GM18873 (cell line): ENCODE data around the gene EEF1A2.

Experiments used
- ATAC-seq: cut with Tn5 transposase; IDR thresholded peaks from one replicate; pipeline ENCODE4 v1.9.1; 2021; ENCODE audit warnings: mild to moderate bottlenecking, moderate library complexity, moderate number of reproducible peaks; ENCODE audit not compliant: unreplicated experiment, low FRiP score

The EEF1A2 gene

DNA sequence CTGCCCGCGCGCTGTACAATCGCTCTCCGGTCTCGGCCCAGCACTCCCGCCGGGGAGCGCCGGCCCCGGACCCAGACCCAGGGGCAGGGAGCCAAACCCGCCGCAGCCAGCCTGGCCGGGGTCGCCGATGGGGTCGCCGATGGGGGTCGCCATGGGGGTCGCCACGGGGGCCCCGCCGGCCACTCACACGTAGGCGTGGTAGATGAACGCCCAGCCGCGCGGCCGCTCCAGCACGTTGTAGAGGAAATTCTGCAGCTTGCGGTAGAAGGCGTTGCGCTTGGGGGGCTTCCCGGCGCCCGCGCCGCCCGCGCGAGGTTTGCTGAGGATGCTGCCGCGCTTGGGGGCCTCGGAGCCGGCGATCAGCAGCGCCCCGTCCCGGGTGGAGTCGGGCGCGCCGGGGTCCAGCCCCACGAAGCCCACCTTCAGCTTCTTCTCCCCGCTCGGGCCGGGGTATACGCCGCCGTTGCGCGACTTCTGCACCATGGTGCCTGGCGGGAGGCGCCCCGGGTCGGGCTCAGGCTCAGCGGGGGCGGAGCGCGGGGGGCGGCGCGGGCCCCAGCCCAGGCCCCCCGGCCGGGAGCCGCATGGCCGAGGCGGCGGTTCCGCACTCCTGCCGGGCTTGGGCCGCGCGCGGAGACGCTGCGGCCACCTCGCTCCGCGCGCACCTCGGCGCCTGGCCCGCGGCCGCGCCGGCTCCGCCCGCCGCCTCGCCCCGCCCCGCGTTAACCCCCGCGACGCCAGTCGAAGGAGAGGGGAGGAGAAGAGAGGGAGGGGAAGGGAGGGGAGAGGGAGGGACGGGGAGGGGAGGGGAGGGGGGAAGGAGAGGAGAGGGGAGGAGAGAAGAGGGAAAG is 26.7 kb downstream of the EEF1A2 start, which contains the start of gene KCNQ2:
KCNQ2 (minus strand) TSS at position 675 of the 851 bp plus-strand sequence; CDS start at position 483, 192 bp downstream.
- ATAC-seq, result no peak

DNA sequence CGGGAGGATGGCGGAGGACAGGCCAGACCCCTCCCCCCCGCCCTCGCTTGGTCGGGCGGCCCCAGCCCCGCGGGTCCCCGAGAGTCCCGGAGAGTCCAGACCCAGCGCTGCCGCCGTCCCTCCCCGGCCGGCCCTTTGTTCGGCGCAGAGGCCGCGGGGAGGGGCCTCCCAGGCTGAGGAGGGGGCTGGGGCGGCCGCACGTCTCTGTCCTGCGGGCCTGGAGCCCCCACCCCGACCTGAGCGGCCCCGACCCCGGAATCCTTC is 27.2 kb downstream of the EEF1A2 start:
- no peak for ATAC-seq

DNA sequence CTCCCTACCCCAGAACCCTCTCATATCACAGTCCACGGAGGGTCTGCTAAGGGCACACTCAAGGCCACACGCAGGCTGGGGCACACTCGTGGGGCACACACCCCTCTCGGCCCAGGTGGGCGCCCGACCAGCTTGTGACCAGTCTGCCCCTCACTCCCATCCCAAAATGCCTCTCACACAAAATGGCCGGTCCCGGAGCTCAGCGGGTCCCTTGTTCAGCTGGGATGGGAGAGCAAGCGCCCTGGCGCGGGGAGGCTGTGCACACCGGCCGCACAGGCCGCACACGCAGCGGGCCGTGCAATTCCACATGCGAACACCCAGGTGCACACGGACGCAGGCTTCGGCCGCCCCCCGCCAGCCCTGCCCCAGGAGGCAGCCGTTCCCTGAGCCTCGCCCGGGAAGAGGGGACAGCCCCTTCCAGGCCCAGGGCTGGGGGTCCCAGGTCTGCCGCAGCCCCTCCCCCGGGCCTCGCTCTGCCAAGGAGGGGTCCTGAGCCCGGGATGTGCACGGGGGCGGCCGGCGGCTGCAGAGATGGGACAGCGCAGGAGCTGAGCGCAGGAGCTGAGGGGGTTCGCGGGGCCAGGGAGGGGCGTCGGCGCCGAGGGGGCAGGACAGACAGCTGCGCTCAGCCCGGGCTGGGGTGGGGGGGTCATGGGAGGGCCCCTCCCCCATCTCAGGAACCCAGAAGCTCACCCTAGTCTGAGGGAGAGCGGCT is 27.7 kb downstream of the EEF1A2 start:
- ATAC-seq, result no peak

DNA sequence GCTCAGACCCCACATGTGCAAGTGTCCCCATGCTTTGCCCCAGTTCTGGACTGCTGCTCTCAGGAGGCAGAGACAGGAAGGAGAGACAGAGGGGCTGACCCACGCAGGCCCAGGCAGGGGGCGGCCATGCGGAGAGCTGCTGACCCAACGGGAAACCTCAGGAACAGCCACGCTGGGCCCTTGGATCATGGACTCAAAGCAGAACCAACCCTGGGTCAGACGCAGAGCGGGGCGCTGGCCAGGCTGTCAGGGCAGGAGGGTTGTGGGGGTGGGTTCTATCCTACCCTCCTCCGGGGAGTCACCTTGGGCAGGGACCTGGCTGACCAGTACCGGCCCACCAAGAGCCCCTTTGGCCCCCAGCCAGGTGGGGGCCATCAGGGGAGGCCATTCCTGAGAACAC is 28.5 kb downstream of the EEF1A2 start:
- ATAC-seq, result no peak

DNA sequence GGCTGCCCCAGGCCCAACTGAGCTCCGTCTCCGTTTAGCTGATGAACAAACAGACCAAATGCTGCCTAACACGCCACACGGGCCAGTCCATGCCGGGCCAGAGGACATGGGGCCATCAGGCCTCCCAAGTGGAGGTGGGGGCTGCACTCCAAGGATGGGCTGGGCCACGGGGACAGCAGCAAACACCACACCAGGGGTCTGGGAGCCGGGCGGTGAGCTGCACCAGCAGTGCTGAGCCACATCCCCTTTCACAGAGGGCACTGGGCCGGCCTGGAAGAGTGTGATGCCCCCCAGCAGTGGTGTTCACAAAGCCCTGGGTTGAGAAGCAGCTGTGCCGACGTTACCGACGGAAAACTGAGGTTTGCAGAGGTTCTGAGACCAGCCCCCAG is 29.2 kb downstream of the EEF1A2 start:
- no peak for ATAC-seq

DNA sequence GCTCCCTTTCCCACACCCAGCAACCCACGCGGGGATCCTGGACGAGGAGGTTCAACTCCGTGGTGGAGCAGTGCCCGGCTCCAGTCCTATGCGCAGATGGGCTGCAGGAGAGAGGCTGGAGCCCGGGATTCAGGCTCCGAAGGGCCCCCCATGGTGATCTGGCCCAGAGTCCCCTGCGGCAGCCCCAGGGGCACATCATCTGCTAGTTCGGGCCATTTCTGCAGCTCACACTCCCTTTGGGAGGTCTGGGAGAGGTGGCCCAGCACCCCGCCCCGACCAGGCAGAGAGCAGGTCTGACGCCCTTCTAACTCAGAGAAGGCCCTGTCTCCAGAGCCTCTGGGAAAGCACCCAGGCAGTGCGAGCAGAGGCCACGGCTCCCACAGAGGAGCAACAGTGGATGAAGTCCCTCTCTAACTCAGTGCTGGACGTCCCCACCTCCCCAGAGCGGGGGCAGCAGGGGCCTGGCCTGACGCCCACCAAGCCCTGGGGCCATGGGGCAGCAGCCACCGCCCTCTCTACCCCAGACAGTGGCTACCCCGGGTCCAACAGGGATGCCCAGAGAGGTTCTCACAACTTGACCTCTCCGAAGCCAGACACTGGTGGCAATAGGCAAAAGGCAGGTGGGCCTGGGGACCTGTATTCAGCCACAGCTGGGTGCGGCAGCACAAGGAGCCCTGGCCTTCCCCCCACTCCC is 29.7 kb downstream of the EEF1A2 start:
- ATAC-seq, result no peak

DNA sequence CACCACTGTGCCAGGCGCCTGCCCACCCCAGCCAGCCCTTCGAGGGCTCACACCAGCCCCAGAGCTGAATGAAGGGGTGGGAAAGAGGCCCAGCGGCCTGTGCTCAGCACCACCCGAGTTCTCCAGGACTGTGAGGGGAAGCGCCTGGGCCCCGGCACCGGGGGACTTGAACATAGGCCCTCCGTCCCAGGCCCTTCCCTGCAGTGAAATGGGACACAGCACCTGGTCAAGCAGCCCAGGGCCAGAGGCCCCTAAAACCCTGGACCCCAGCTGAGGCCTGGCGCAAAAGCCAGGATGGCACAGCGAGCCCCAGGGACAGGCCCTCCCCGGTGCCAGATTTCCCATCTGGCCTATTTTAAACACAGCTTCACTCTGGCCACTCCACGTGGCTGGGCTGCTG is 30.5 kb downstream of the EEF1A2 start:
- ATAC-seq, result no peak

DNA sequence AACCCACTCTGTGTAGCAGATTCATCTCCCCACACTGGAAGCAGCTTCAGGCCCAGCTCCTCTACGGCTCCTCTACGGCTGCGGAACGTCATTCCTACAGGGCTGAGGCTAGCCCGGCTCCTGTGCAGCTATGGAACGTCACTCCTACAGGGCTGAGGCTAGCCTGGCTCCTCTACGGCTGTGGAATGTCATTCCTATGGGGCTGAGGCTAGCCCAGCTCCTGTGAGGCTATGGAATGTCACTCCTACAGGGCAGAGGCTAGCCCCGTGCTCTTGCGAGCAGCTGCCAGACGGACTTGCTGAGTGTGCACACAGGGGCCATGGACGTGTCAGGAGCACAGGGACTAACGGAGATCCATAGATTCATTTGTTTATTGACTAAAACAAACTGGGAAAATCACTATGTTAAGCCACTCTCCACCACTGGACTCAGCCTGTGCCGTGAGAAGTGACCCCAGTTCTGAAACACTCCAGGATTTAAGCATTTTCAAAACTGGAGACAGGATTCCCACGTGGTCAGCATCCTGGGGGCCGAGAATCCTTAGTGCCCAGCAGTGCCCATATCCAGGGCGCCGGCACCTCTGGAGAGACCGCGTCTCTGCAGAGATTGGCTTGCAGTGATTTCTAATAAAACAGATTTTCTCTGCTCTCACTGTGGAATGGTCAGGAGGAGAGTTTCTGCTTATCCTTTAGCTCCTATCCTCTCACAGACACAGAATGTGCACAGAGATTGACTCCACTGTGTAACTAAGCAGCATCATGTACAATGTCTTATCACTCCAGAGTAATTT is 31.4 kb downstream of the EEF1A2 start:
- no peak for ATAC-seq

DNA sequence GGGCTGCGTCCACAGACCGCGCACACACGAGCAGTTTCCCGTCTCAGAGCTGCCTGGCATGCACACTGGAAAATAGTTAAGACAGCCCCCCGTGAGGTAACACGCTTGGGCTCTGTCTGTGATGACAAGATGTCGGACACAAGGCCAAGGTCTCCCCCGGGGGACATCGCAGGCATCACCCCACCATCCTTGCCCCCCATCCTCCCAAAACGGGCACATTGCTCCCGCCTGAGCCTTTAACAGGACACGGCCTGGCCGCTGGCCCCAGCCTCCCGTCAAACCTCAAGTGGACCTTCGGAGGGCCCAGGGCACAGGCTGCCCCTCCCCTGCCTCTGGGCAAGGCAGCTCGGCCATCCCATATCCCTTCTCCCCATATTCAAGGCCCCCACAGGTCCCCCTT is 32.0 kb downstream of the EEF1A2 start:
- ATAC-seq, result no peak

DNA sequence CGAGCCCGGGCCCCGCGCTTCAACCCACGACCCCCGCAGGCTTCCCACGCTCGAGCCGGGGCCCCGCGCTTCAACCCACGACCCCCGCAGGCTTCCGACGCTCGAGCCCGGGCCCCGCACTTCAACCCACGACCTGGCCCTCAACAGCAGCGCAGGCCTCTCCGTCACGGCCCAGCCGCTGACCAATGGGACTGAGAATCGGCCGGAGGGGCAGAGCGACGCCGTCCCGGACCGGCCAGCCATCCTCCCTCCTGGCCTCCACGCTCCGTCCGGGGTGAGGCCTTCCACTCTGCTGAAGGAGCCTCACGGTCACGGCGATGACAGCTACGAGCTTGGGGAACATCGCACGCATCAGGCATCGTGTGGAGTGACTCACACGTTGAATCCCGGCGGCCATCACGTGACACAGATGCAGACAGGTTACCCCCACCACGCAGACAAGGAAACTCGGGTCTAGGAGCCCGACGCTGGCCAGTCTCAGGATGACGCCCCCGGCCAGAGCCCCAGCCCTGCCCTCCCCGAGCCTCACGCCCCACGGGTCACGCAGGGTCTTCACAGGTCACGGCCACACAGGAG is 32.5 kb downstream of the EEF1A2 start:
- no peak for ATAC-seq

DNA sequence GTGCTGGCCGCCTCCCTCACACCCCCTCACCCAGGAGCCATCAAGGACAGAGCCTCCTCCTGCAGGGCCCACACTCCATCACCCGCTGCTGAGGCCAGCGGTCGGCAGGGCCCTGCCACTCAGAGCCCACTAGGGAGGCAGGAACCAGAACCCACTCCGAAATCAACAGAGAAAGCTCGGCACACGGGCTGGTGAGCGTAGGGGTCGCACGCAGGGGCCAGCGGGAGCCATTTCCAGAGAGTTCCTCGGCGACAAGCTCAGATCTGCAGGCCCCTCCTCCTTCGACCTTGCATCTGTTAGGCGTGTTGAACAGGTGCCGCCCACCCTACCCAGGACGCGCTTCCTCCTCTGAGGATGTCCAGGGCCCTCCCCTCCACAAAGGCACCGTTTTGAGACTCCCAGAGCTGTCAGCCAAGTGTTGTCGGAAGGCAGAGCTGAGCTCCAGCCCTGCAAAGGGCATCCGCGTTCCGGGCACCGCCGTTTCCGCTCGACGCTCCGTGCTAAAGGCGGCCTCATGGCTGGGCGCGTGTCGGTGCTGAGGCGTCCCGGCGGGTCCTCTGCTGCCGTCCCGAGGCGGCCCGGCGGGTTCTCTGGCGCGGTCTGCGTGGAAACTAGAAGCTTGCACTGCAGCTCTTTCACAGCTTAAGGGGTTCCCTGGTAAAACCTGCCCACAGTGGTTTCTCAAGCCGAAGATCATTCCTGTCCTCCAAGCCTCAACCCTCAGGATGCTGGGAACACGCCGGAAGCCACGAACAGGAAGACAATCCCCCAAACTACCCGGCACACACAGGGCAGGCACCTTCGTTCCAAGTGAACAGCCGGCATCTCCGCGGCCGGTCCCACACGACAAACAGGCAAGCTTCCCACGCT is 33.3 kb downstream of the EEF1A2 start:
- ATAC-seq, result no peak

DNA sequence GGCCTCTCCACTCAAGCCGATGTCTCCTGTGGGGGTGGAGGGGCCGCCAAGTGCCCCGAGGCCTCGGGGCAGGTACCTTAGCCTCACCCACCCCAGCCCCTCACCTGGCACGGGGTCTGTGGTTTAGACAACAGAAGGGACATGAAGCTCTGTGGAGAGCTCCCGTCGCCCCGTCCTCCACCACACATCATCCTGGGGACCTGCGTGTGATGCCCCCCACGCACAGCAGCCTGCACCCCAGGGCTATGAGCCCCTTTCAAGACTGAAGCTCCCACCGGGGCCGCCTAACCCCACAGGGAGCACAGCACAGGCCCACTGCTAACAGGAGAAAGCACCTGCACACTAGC is 34.6 kb downstream of the EEF1A2 start:
- ATAC-seq, result no peak

DNA sequence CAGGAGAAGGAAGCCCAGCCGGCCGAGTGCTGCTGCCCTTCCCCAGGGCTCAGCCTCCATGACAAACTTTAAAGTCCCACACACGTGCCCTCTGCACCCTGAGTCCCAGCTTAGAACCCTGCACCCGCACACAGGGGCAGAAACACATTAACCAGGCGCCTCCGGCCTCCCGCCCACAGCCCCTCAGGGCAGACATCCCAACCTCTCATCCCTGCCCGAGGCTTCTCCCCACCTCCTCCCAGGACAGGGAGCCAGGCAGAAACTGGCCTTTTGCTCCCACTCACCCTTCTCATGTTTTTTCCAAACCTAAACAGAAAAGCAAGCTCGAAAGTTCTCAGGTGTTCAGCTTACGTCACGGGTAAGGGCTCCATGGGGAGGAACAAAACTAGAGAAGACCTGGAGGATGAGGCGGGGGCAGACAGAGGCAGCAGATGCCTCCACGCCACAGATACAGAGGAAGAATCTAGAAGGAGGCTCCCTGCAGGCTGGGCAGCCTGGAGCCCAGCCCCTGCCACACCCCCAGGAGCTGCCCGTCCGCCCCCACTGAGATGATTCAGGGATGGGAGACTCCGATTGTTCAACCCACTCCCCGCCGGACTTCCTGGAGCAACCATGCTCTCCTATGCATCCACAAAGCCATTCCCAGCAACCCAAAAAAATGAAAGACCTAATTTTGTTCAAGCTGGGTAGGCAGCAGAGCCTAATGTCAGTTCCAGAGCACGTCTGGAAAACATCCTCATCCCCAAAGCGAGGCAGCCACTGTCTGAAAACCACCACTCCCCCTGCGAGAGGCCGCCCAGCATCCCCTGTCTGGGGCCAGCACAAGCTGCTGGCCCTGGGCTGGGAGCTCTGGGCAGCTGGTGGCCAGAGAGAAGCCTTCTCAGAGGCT is 35.2 kb downstream of the EEF1A2 start:
- no peak for ATAC-seq

DNA sequence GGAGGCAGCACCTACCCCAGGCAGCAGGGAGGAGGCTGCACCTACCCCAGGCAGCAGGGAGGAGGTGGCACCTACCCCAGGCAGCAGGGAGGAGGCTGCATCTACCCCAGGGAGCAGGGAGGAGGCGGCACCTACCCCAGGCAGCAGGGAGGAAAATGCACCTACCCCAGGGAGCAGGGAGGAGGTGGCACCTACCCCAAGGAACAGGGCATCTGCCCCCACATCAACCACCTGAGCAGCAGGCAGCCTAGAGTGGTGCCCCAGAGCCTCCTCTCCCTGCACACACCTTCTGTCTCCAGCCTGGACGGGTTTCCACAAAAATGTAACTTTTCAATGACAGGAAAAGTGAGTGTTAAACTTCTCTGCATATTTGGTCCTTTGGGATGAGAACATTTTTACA is 36.6 kb downstream of the EEF1A2 start:
- no peak for ATAC-seq

DNA sequence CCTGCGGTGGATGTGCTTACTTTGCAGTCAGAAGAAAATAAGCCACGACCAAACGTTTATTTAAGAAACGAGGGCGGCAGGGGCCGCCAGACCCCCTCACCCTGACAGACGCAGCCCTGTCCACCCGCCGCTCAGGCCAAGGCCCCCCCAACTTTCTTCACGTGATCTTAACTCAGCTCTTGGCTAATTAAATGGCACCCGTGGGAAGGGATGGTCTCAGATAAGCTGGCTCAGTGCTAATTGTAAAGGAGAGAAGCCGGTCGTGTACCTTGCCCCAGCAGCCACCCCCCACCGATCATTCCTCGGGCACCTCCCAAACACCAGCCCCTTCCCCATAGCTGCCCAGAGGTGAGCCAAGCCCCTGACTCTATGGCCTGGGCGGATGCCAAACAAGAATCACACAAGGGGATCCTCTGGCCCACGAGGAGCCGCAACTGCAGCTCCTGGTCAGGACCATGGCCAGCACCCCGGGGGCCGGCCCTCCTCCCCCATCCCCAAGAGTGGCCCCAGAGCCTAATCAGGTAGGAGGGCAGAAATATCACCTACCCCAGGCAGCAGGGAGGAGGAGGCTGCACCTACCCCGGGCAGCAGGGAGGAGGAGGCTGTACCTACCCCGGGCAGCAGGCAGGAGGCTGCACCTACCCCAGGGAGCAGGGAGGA is 37.6 kb downstream of the EEF1A2 start:
- no peak for ATAC-seq

DNA sequence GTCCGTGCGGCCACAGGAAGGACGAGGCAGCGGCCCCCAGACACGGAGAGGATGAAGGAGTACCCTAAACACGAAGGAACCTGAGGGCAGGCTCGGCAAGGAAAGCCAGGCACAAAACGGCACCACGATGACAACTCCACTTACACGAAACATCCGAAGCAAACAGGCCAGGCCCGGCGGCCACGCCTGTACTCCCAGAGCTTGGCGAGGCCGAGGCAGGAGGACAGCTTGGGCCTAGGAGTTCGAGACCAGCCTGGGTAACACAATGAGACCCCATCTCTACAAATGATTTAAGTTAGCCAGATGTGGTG is 39.9 kb downstream of the EEF1A2 start:
- ATAC-seq, result no peak

DNA sequence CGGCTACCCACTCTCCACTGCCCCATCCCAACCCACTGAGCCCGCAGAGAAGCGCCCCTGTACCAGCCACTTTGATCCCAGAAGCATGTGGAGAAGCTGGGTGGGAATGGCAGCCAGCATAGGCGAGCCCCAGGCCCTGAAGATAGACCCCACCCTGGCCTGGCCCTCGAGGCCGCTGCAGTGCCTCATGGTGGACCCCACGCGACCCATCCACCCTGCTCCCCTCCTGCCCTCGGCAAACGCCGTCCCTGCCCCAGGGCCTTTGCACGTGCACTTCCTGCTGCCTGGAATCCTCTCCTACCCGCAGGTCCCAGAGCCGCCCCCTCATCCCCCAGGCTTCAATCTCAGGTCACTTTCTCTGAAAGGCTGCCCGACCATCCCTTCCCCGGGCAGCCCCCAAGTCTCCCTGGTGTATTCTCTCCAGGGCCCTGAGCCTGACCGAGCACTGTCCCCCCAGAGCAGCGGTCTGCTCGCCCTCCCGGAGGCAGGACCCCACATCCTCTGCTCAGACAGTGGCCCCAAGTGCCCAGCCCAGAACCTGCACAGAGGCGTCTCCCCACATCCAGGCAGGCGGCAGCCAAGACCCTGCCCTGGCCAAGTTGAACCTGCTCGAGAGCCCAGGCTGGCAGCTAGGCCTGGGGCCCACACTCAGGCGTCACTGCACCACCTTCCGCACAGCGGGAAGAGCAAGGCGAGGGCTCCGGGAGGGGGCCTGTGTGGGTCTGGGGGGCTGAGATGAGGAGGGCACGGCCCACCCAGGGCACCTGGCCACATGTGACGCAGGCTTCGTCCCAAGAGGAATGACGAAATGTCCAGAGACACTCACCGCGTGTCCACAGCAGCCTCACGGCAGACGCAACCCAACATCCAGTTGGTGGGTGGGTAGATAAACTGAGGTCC is 40.5 kb downstream of the EEF1A2 start:
- no peak for ATAC-seq
